Sigmoid colon (tissue), 7 donors: ENCODE data around the gene LONP2. TPM values are rescaled to one million over a fixed set of nuclear protein-coding genes. Genes with fewer than 3 reads are reported as not detected.

ENCODE experiments used
- DNase-seq: peaks from one replicate; pipeline ENCODE4 v3.0.0-alpha.2; 2019
- H3K27ac ChIP-seq, 4 donors: fragments of 200-600 bp; sonication (generic); one replicate each; pipeline ENCODE4 v1.5.1; 2016 to 2019; ENCODE audit warnings: mild to moderate bottlenecking in 1 of 4
- H3K27me3 ChIP-seq, 3 donors: fragments of 200-600 bp; sonication (generic); one replicate each; pipeline ENCODE4 v1.5.1; 2019; ENCODE audit warnings: mild to moderate bottlenecking in 1 of 3
- H3K36me3 ChIP-seq, 4 donors: fragments of 200-600 bp; sonication (generic); one replicate each; pipeline ENCODE4 v1.5.1; 2016 to 2019
- H3K4me1 ChIP-seq, 4 donors: fragments of 200-600 bp; sonication (generic); one replicate each; pipeline ENCODE4 v1.5.1; 2017 to 2019
- H3K4me3 ChIP-seq, 4 donors: fragments of 200-600 bp; sonication (generic); one replicate each; pipeline ENCODE4 v1.5.1; 2017 to 2019; ENCODE audit warnings: mild to moderate bottlenecking in 2 of 4, moderate library complexity in 1 of 4
- H3K9me3 ChIP-seq, 4 donors: fragments of 200-600 bp in 3 of 4; sonication (generic) in 3 of 4; one replicate each; pipeline versions ENCODE4 v1.5.1 to v1.6.1; 2013 to 2019
- EP300 ChIP-seq, 4 donors: sonication (generic); formaldehyde crosslinking; IDR thresholded peaks; one replicate each; pipeline ENCODE4 v1.6.1; 2017; ENCODE audit warnings: antibody characterized with exemption in 4 of 4
- POLR2A ChIP-seq, 2 donors: fragments of 450-650 bp; IDR thresholded peaks; one replicate each; pipeline ENCODE4 v1.6.1; 2016; ENCODE audit warnings: antibody characterized with exemption in 2 of 2, mild to moderate bottlenecking in 2 of 2, moderate library complexity in 2 of 2
- POLR2AphosphoS5 ChIP-seq, 4 donors: sonication (generic); formaldehyde crosslinking; IDR thresholded peaks; one replicate each; pipeline ENCODE4 v1.6.1; 2017; ENCODE audit warnings: antibody characterized with exemption in 4 of 4
- WGBS, 2 donors: extraction: QIAGEN DNeasy Blood & Tissue Kit; methylation state at CpG; one replicate each; pipeline ENCODE4 v1.1.7; 2013; 5-methylcytosine and 5-hydroxymethylcytosine counted together
- intact Hi-C: fragments of 100-400 bp; cut with DNase I; formaldehyde crosslinking; loops from one replicate; pipeline ENCODE4 v1.15.1; 2023
- polyA plus RNA-seq, 3 donors: library from polyadenylated mRNA; stranded (reverse); fragments of 200-250 nt; gene quantifications; one replicate each; pipeline ENCODE4 v1.2.3, GENCODE V29; 2013
- total RNA-seq, 4 donors: library from RNA; depleted of rRNA; stranded (reverse); fragments of >200 nt; gene quantifications; one replicate each; pipeline ENCODE4 v1.1.0, GENCODE V29; 2016
- TF ChIP-seq, protein P1 (sequence below), 4 experiments: fragments of 450-650 bp in 3 of 4; fragments of 200-600 bp in 1 of 4; IDR thresholded peaks; one replicate each; pipeline ENCODE4 v1.5.1; 2016 to 2019; ENCODE audit warnings: antibody characterized with exemption in 4 of 4, mild to moderate bottlenecking in 3 of 4, moderate library complexity in 2 of 4
- donor health status: healthy with polysubstance abuse.
- donor health status: Bipolar disorder and iron deficiency.
- donor health status: healthy.

The LONP2 gene
- total and polyA plus RNA-seq, 7 donors = 14.4 to 60.3 (median 42.3) TPM

DNA sequence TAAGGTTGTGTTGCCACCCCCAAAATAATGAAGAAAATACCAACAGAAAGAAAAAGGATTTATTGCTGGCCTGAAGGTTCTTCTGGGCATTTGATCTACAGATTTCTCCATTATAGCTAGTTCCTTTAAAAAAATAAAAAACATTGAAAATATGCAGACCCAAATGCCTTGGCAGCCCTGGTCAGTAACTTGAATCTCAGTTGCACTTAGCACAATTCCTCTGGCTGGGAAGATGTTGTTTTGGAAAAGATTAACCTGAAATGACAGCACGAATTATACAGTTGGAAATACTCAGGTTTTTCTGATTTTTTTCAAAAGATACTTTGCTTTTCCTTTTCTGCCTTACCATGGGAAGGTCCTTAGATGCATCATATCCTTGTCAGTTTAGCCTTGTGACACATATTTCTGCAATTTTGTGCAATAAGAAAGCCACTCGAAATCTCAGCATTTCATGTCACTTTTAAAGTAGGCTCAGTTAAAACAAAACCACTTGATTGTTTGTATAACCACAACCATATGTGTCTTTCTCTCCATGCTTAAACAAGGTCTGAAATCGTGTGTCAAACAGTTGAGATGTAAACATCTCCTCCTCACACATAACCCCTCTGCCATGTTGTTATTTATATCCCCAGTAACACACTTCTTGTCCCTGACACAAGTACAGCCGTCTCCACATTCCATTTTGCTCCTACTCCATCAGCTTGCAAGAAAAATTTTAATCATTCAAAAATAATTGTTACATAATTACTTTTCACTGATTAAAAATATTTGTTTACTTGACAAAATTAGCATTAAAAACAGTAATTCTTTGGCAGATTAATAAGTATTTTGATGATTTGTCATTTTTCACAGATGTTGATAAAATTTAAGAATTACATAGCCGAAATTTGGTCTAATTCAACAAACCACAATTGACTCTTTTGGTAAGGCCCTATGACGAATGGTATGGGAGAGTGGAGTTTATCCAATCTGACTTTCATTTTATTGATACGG lies 80.0 kb downstream of the LONP2 start:
- TF ChIP-seq EP300 (IDR thresholded peaks at IDR 0.05) (no peak), POLR2AphosphoS5 (IDR thresholded peaks at IDR 0.05) (no peak), POLR2A (IDR thresholded peaks at IDR 0.05) (no peak)
- TF ChIP-seq, protein P1, sequence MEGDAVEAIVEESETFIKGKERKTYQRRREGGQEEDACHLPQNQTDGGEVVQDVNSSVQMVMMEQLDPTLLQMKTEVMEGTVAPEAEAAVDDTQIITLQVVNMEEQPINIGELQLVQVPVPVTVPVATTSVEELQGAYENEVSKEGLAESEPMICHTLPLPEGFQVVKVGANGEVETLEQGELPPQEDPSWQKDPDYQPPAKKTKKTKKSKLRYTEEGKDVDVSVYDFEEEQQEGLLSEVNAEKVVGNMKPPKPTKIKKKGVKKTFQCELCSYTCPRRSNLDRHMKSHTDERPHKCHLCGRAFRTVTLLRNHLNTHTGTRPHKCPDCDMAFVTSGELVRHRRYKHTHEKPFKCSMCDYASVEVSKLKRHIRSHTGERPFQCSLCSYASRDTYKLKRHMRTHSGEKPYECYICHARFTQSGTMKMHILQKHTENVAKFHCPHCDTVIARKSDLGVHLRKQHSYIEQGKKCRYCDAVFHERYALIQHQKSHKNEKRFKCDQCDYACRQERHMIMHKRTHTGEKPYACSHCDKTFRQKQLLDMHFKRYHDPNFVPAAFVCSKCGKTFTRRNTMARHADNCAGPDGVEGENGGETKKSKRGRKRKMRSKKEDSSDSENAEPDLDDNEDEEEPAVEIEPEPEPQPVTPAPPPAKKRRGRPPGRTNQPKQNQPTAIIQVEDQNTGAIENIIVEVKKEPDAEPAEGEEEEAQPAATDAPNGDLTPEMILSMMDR (IDR thresholded peaks at IDR 0.05) = no peak
- Histone ChIP-seq H3K9me3 (no peaks in the 10 kb centered on the region), H3K27ac (no peak overlapping the region), H3K4me1 (peaks cover 0 to 4% (median 2%) of the 10 kb centered on the region in 4 donors), H3K27me3 (no peaks in the 10 kb centered on the region), H3K4me3 (no peak overlapping the region), H3K36me3 (peaks cover 0 to 9% (median 1%) of the 10 kb centered on the region in 4 donors)
- 80 to 83% methylated on average over 7 of the region's 7 CpGs for WGBS, 2 donors
- intact Hi-C loops = no loop called here
- DNase-seq = no peak

GRCh38 chr16:48326915-48327314 lies 82.8 kb downstream of the LONP2 start:
- peaks cover 0 to 4% (median 2%) of the 10 kb centered on the region in 4 donors for H3K4me1 ChIP-seq
- H3K27ac ChIP-seq = no peak overlapping the region
- intact Hi-C loops = no loop called here
- H3K4me3 ChIP-seq = no peak overlapping the region
- H3K36me3 ChIP-seq = peaks cover 0 to 8% (median 1%) of the 10 kb centered on the region in 4 donors
- TF ChIP-seq, protein P1 (IDR thresholded peaks at IDR 0.05) = no peak
- TF ChIP-seq POLR2AphosphoS5 (IDR thresholded peaks at IDR 0.05) = no peak
- TF ChIP-seq EP300 (IDR thresholded peaks at IDR 0.05) = no peak
- TF ChIP-seq POLR2A (IDR thresholded peaks at IDR 0.05) = no peak
- WGBS, 2 donors = 81 to 94% methylated on average over 4 of the region's 4 CpGs
- DNase-seq = no peak
- no peaks in the 10 kb centered on the region for H3K9me3 ChIP-seq
- H3K27me3 ChIP-seq = no peaks in the 10 kb centered on the region

DNA sequence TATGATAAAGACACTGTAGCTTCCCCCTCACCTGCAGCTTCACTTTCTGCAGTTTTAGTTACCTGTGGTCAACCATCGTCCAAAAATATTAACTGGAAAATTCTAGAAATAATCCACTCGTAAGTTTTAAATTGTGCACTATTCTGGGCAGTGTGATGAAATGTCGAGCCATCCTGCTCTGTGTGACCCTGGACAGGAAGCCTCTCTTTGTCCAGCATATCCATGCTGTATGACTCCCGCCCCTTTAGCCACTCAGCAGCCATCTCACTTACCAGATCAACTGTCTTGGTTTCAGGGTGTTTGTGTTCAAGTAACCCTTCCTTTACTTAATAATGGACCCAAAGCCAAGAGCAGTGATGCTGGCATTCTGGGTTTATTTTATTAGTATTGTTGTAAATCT lies 85.0 kb downstream of the LONP2 start:
- Histone ChIP-seq H3K9me3 (no peaks in the 10 kb centered on the region), H3K4me3 (no peak overlapping the region), H3K27me3 (no peaks in the 10 kb centered on the region), H3K36me3 (peaks cover 0 to 3% (median 2%) of the 10 kb centered on the region in 4 donors), H3K27ac (no peak overlapping the region), H3K4me1 (peaks cover 0 to 1% (median 0%) of the 10 kb centered on the region in 4 donors)
- intact Hi-C loops = no loop called here
- DNase-seq = no peak
- 95% methylated on average over 4 of the region's 4 CpGs for WGBS, 2 donors
- TF ChIP-seq EP300 (IDR thresholded peaks at IDR 0.05) = no peak
- TF ChIP-seq, protein P1 (IDR thresholded peaks at IDR 0.05) = no peak
- no peak for TF ChIP-seq POLR2AphosphoS5 (IDR thresholded peaks at IDR 0.05)
- no peak for TF ChIP-seq POLR2A (IDR thresholded peaks at IDR 0.05)

DNA sequence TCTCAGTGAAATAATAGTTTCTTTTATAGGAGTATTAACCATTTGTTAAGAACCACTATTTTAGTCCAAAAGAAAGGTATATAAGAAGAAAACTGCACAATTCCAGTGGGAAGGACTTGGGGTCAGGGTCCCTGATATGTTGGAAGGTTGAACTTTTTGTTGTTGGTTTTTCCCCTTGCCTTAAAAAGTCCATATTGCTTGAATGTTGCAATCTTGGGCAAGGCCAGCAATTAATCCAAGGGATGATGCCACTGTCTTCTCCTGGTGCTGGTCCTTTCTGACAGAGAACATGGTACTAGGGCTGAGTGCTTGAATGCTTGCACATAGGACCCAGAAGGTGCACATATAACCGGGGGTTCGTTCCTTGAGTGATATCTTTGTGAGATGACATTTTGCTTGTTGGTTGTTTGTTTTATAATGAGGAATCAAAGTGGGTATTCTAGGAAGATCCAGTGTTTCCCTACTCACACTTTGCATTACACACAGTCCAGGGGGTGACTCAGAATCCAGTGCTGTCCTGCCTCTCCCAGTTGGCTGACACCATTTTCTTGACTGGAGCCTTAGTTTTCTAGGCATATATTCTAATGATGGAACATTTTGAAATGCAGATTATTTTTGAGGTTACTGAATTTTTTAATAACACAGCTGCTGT lies 86.2 kb downstream of the LONP2 start:
- Histone ChIP-seq H3K27me3 (no peaks in the 10 kb centered on the region), H3K27ac (no peak overlapping the region), H3K4me3 (no peak overlapping the region), H3K4me1 (peaks cover 0 to 3% (median 2%) of the 10 kb centered on the region in 4 donors), H3K36me3 (peaks cover 9 to 15% (median 11%) of the 10 kb centered on the region in 4 donors), H3K9me3 (no peaks in the 10 kb centered on the region)
- intact Hi-C loops = no loop called here
- TF ChIP-seq POLR2A (IDR thresholded peaks at IDR 0.05) (no peak), POLR2AphosphoS5 (IDR thresholded peaks at IDR 0.05) (no peak), EP300 (IDR thresholded peaks at IDR 0.05) (no peak)
- TF ChIP-seq, protein P1 (IDR thresholded peaks at IDR 0.05) = no peak
- 93 to 98% methylated on average over 2 of the region's 2 CpGs for whole genome bisulfite sequencing, 2 donors
- no peak for DNase-seq
